HG02943 (cell line): ENCODE measurements around the gene CCDC57.
"Not testable (repeated sequence)": the region's sequence is repeated elsewhere in the genome, so short reads cannot be mapped to it uniquely, and the experiment has no call there.

ENCODE experiments used
- ATAC-seq: cut with Tn5 transposase; IDR thresholded peaks from one replicate; pipeline ENCODE4 v1.9.1; 2021; ENCODE audit warnings: mild to moderate bottlenecking, low read depth, moderate library complexity; ENCODE audit not compliant: unreplicated experiment

CCDC57 gene

GRCh38 chr17:82205720-82206508 is 6.7 kb downstream of the CCDC57 start:
- ATAC-seq: no peak

GRCh38 chr17:82204831-82205719 is 7.6 kb downstream of the CCDC57 start:
- no peak for ATAC-seq

GRCh38 chr17:82203920-82204319 is 8.7 kb downstream of the CCDC57 start:
- ATAC-seq: no peak

- no peak for ATAC-seq
These were observed 9.7 kb downstream of the CCDC57 start for GRCh38 chr17:82202981-82203380.

- ATAC-seq: no peak
These were observed 11.1 kb downstream of the CCDC57 start for GRCh38 chr17:82201498-82201910.

GRCh38 chr17:82200743-82201497 is 11.7 kb downstream of the CCDC57 start:
- ATAC-seq: no peak

GRCh38 chr17:82200135-82200534 is 12.5 kb downstream of the CCDC57 start:
- no peak for ATAC-seq

- no peak for ATAC-seq
These were observed 13.1 kb downstream of the CCDC57 start for GRCh38 chr17:82199496-82199895.

- no peak for ATAC-seq
These were observed 14.6 kb downstream of the CCDC57 start for GRCh38 chr17:82198092-82198491.

GRCh38 chr17:82195675-82196672 is 16.7 kb downstream of the CCDC57 start:
- ATAC-seq: no peak

- no peak for ATAC-seq
These were observed 17.9 kb downstream of the CCDC57 start for GRCh38 chr17:82194765-82195164.

- no peak for ATAC-seq
These were observed 19.0 kb downstream of the CCDC57 start for GRCh38 chr17:82193520-82194220.

- not testable (repeated sequence) for ATAC-seq
These were observed 19.6 kb downstream of the CCDC57 start for GRCh38 chr17:82193050-82193449.

GRCh38 chr17:82188001-82188961 is 24.4 kb downstream of the CCDC57 start:
- no peak for ATAC-seq

GRCh38 chr17:82187500-82187899 is 25.1 kb downstream of the CCDC57 start:
- ATAC-seq: no peak

GRCh38 chr17:82186221-82186620 is 26.4 kb downstream of the CCDC57 start:
- ATAC-seq: no peak

GRCh38 chr17:82184761-82185160 is 27.9 kb downstream of the CCDC57 start:
- ATAC-seq: no peak
